ENCODE results near the gene ZBTB7B. TPM values are rescaled to one million over a fixed set of nuclear protein-coding genes. Genes with fewer than 3 reads are reported as not detected.

The ZBTB7B gene
- polyA plus RNA-seq, 3 donors, result 6.3 to 149 (median 9.6) TPM

DNA sequence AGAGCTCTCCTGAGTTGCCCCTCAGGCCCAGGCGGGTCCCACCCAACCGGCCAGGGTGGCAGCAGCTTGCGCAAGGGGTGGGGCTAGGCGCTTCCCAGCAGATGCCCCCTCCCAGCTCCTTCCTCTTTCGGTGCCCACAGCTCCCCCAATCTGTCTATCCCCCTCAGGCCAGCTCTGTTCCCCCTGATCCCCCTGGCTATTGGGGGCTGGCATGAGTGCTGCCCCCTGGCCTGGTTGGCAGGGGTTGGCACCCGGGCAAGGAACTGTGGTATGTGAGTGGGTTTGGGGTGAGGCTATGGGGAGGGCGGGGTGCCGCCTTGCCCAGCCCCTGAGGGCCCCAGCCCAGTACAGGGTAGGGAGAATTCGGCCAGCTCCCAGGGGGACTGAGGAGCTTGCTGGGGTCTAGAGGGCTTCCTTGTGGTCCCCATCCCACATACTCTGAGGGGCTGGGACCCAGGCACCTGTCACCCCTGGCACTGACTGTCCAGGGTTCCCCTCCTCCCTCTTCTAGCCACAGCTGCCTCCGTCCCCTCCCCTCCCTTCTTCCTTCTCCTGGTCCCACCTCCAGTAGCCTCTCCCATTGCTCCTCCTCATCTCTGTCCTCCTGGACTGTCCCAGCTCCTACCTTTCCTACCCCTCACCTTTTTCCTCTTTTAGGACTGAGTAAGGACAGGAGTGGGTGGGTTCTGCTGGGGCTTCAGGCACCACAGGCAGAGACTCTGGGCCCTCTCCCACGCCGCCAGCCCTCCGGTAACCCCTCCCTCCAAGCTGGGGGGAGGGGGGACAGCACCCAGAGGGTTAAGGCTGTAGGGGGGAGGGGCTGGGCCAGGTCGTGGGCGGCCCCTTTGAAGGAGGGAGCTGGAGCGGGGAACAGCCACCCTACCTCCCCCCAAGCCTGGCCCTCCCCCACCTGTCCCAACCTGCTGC, 5.7 kb downstream of the ZBTB7B start:
- H3K4me3 Mint-ChIP-seq, result peak overlapping the region; percentile 91 to 98
- H3K27me3 Mint-ChIP-seq (ENCODE audit: low read depth in 3 of 3), result no peaks in the 10 kb centered on the region
- H3K79me2 ChIP-seq (ENCODE audit: insufficient read depth, low read length), result peaks cover 100% of the 10 kb centered on the region

GRCh38 chr1:155009221-155009711, 6.7 kb downstream of the ZBTB7B start:
- peaks cover 69% of the 10 kb centered on the region for H4K20me1 ChIP-seq (ENCODE audit: insufficient read depth, low read length)
- H3K4me1 Mint-ChIP-seq, result peaks cover 80% of the 10 kb centered on the region
- intact Hi-C loops (cut with micrococcal nuclease), result loop anchor here (5.0 kb wide), 2 partner anchors 37 to 43 kb away; partner anchors contain the start of genes ADAM15 (in 1 of the 2), CKS1B (in 1 of the 2) and SHC1 (in 1 of the 2)
- H3K36me3 Mint-ChIP-seq, result peaks cover 13 to 35% of the 10 kb centered on the region in 2 donors
- peak overlapping the region; percentile 79 for H3K9ac ChIP-seq (ENCODE audit: insufficient read depth, low read length, poor library complexity, severe bottlenecking)
- H3K9me3 Mint-ChIP-seq, result no peaks in the 10 kb centered on the region
- H3K79me2 ChIP-seq (ENCODE audit: insufficient read depth, low read length), result peaks cover 100% of the 10 kb centered on the region
- no peak overlapping the region for H2AFZ ChIP-seq (ENCODE audit: insufficient read depth, low read depth, low read length, poor library complexity, severe bottlenecking)
- H3K4me2 ChIP-seq (replicated peaks; ENCODE audit: extremely low read depth, low read length, poor library complexity, severe bottlenecking), result peak overlapping the region; percentile 100
- DNase-seq, result no peak
- peaks cover 7 to 16% of the 10 kb centered on the region in 2 donors for H3K36me3 ChIP-seq (replicated peaks in 1 of 2; ENCODE audit: control insufficient read depth in 1 of 2, insufficient read depth in 2 of 2, low read length in 2 of 2)
- no peaks in the 10 kb centered on the region for H3K9me3 ChIP-seq (replicated peaks in 1 of 2; ENCODE audit: control insufficient read depth in 1 of 2, insufficient read depth in 1 of 2, low read length in 2 of 2)
- no peaks in the 10 kb centered on the region for H3K27me3 Mint-ChIP-seq (ENCODE audit: low read depth in 3 of 3)
- peak overlapping the region; percentile 91 to 98 for H3K4me3 Mint-ChIP-seq
- WGBS (ENCODE audit: insufficient coverage), result 71% methylated on average over 9 of the region's 12 CpGs
- H3K4me3 ChIP-seq (replicated peaks in 1 of 3; ENCODE audit: low read depth in 2 of 3, low read length in 3 of 3), result peak overlapping the region; percentile 89 to 100 (median 93)
- peak overlapping the region; percentile 91 to 99 for H3K27ac ChIP-seq (ENCODE audit: low read depth in 1 of 2, low read length in 2 of 2)
- no peaks in the 10 kb centered on the region for H3K27me3 ChIP-seq (ENCODE audit: control insufficient read depth in 2 of 2, insufficient read depth in 2 of 2, low read length in 2 of 2)
- peaks cover 86 to 100% of the 10 kb centered on the region in 2 donors for H3K4me1 ChIP-seq (ENCODE audit: control insufficient read depth in 1 of 2, insufficient read depth in 2 of 2, low read length in 2 of 2)
- TF ChIP-seq, protein P1, sequence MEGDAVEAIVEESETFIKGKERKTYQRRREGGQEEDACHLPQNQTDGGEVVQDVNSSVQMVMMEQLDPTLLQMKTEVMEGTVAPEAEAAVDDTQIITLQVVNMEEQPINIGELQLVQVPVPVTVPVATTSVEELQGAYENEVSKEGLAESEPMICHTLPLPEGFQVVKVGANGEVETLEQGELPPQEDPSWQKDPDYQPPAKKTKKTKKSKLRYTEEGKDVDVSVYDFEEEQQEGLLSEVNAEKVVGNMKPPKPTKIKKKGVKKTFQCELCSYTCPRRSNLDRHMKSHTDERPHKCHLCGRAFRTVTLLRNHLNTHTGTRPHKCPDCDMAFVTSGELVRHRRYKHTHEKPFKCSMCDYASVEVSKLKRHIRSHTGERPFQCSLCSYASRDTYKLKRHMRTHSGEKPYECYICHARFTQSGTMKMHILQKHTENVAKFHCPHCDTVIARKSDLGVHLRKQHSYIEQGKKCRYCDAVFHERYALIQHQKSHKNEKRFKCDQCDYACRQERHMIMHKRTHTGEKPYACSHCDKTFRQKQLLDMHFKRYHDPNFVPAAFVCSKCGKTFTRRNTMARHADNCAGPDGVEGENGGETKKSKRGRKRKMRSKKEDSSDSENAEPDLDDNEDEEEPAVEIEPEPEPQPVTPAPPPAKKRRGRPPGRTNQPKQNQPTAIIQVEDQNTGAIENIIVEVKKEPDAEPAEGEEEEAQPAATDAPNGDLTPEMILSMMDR (IDR thresholded peaks at IDR 0.05), result no peak
- peak overlapping the region; percentile 86 to 96 (median 94) for H3K27ac Mint-ChIP-seq

More for the DNA sequence above, 5.7 kb downstream of the ZBTB7B start:
- intact Hi-C loops (cut with micrococcal nuclease), result loop anchor here (5.0 kb wide), 2 partner anchors 36 to 44 kb away; partner anchors contain the start of genes ADAM15 (in 1 of the 2), CKS1B (in 1 of the 2) and SHC1 (in 1 of the 2)
- no peak overlapping the region for H2AFZ ChIP-seq (ENCODE audit: insufficient read depth, low read depth, low read length, poor library complexity, severe bottlenecking)
- peaks cover 0 to 8% of the 10 kb centered on the region in 2 donors for H3K36me3 ChIP-seq (replicated peaks in 1 of 2; ENCODE audit: control insufficient read depth in 1 of 2, insufficient read depth in 2 of 2, low read length in 2 of 2)
- peak overlapping the region; percentile 91 to 99 for H3K27ac ChIP-seq (ENCODE audit: low read depth in 1 of 2, low read length in 2 of 2)
- Mint-ChIP-seq H3K36me3 (peaks cover 8 to 27% of the 10 kb centered on the region in 2 donors), H3K9me3 (no peaks in the 10 kb centered on the region), H3K27ac (peak overlapping the region; percentile 77 to 100 (median 94)), H3K4me1 (peaks cover 74% of the 10 kb centered on the region)
- H3K4me3 ChIP-seq (replicated peaks in 1 of 3; ENCODE audit: low read depth in 2 of 3, low read length in 3 of 3), result peak overlapping the region; percentile 89 to 100 (median 93)
- H3K9ac ChIP-seq (ENCODE audit: insufficient read depth, low read length, poor library complexity, severe bottlenecking), result peak overlapping the region; percentile 79
- no peaks in the 10 kb centered on the region for H3K9me3 ChIP-seq (replicated peaks in 1 of 2; ENCODE audit: control insufficient read depth in 1 of 2, insufficient read depth in 1 of 2, low read length in 2 of 2)
- H4K20me1 ChIP-seq (ENCODE audit: insufficient read depth, low read length), result peaks cover 60% of the 10 kb centered on the region
- peak in 2 of 3 donors; percentile 54 to 58 for DNase-seq
- TF ChIP-seq, protein P1 (IDR thresholded peaks at IDR 0.05), result no peak
- no peaks in the 10 kb centered on the region for H3K27me3 ChIP-seq (ENCODE audit: control insufficient read depth in 2 of 2, insufficient read depth in 2 of 2, low read length in 2 of 2)
- H3K4me2 ChIP-seq (replicated peaks; ENCODE audit: extremely low read depth, low read length, poor library complexity, severe bottlenecking), result peak overlapping the region; percentile 100
- WGBS (ENCODE audit: insufficient coverage), result 4% methylated on average over 5 of the region's 16 CpGs
- H3K4me1 ChIP-seq (ENCODE audit: control insufficient read depth in 1 of 2, insufficient read depth in 2 of 2, low read length in 2 of 2), result peaks cover 79 to 93% of the 10 kb centered on the region in 2 donors
